UCSD-AML1 (cell line): ENCODE measurements around the gene AGT.

Experiments
- DNase-seq: peaks from one replicate; lab custom pipeline; 2025; ENCODE audit not compliant: unreplicated experiment; lab: John Stamatoyannopoulos, UW

AGT gene

DNA sequence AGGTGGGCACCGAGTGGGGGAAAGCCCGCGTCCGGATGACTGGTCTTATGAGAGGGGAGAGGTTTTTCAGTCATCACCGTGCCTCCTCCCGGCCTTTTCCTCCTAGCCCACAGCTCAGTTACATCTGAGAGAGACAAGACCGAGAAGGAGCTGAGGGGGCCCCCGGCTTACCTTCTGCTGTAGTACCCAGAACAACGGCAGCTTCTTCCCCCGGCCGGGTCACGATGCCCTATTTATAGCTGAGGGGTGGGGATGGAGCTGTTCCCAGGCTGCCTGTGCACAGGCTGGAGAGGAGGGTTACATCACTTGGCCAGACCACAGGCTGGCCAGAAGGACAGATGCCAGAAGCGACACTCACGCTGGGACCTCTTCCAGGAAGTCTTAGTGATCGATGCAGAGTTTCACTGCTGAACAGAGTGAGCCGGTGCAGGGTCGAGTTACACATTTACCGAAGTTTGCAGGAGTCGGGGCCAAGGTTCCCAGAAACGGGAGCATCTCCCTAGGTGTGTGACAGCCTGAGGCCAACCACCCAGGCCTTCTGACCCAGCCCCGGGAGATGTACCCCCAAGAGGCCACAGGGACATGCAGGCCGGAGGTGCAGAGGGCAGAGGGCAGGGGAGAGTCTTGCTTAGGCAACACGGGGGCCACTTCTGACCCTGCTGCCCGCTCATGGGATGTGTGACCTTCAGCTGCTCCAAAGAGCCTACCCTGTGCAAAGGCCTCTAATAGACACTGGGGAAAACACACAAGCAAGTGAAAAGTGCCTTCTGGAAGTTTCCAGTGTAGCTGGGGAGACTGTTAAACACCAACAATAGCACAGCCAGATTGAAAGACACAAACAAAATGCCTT lies at the start of gene AGT:
Gene AGT (minus strand): TSS at position 208 of the 850 bp plus-strand sequence. CDS start 3,299 bp downstream, outside the sequence.
- peak; percentile 43 for DNase-seq

GRCh38 chr1:230761443-230762167 lies 47.7 kb upstream of the AGT start:
- DNase-seq = no peak

DNA sequence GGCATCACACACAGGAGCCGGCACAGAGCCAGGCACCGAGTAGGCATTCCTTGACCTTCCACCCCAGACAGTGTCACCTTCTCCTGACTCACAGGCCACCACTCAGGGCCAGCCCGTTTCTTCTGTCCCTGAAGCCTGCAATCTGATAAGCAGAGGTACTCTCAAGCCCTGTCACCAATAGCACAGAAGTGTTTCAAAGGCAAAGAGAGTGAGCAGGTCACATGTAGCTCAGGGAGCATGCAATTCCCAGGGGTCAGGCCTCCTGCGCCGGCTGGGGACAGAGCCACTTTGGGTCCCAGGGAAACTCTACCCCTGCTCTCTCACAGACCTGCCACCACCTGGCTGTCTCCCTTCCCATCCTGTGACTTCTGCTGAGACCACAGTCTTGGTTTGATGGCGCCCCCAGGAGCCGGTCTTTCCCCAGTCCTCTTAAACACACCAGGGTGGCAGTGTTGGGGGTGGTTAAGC lies 46.5 kb upstream of the AGT start:
- no peak for DNase-seq

DNA sequence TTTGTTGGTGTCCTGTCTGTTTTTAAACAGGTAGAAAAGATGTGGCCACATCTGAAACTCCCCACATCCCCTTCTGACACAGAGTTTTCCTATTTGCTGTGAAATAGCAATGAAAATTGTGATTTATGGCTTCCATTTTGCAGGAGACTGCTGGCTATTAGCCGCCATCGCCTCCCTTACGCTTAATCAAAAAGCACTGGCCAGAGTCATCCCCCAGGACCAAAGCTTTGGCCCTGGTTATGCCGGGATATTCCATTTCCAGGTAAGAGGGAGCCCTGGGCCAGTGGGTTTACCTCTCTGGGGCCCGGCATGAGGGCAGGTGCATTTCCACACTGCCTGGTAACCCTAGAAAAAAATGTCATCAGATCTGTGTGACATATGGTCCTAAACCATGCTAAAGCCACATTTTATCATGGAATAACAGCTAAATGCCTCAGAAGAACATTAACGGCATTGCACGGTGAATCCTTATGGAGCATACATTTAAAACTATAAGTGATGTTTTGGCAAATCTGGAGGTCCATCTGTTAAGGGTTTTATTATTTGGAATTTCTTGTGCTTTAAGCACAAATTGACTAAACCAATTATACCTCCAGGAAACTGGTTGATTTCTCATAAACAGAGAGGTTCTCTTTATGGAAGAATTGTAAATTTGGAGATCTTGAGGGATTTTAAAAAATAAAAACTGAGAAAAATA lies 45.6 kb upstream of the AGT start:
- no peak for DNase-seq

GRCh38 chr1:230758709-230759368 lies 44.9 kb upstream of the AGT start:
- no peak for DNase-seq

GRCh38 chr1:230757856-230758708 lies 44.2 kb upstream of the AGT start:
- no peak for DNase-seq

DNA sequence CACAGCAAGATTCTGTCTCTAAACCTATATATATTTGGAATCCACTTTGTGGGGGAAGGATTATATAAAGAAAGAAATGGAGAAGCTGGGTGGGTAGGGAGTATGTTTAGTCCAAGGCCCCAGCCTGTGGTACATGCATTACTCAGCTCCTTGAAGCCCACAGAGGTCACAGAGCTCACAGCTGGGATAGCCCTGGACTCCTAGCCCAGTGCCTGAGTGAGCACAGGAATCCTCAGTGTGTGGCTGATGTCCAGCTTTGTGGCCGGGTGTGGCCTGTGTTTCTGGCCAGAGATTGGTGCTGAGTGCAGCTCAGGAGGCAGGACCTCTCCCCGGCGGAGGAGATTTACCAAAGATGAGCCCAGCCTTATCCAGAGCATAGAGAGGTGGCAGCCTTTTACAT lies 40.9 kb upstream of the AGT start:
- DNase-seq = no peak

- DNase-seq = no peak
Observed at GRCh38 chr1:230753586-230754251, 39.8 kb upstream of the AGT start.

DNA sequence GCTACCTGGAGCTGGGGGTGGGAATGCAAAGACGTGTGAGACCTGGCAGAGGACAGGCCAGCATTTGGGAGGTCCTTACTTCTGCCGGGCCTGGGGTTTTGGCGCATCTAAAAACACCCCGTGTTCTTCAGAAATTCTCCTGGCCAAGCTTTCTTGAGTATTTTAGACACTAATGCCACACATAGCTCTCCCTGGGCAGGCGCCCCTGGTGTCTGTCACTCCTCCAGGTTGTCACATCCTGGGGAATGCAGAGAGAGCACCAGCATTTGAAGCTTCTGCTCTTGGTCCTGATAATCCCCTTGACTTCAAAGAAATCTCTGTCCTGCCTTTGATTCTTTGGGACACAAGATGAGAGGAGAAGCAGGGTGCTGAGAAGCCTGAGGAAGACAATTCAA lies 39.3 kb upstream of the AGT start:
- no peak for DNase-seq

DNA sequence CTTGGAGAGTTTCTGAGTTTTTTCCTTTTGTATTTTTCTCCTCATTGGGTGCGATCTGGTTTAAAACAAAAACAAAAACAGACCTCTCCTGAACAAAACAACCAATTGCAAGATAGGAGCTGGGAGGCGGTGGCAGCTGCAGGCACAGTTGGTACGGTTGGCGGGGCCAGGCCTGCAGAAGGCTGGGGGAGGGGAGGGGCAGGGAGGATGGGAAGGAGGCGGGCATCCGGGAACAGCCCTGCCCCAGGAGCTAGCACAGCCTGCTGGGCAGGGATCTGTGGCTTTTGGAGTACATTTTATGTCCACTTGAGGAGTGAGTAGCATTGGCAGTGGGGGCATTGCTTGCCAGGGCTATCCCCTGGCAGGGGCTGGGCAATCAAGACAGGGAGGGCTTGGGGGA lies 38.5 kb upstream of the AGT start:
- no peak for DNase-seq

DNA sequence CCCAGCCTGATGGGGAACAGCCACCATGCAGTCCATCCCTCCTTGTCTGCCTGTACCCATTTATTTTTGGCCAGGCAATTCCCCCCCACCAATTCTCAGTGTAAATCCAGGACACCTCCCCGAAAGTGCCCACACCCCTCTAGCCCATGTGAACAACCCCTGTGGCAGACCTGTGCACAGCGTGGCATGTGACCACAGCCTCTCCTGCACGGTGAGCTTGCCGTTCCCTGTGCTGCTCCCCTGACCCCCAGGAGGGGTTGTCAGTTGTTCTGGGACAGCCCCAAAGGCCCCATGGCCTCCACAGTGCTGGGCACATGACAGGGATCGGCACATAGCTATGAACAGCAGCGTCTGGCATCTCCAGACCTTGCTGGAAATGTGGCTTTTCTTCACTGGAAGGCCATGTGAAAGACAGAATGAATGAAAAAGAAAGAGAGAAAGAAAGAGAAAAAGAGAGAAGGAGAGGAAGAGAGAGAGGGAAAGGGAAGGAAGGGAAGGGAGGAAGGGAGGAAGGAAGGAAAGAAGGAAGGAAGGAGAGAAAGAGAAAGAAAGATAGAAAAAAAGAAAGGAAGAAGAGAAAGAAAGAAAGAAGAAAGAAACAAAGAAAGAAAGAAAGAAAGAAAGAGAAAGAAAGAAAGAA lies 37.2 kb upstream of the AGT start:
- DNase-seq = no peak

DNA sequence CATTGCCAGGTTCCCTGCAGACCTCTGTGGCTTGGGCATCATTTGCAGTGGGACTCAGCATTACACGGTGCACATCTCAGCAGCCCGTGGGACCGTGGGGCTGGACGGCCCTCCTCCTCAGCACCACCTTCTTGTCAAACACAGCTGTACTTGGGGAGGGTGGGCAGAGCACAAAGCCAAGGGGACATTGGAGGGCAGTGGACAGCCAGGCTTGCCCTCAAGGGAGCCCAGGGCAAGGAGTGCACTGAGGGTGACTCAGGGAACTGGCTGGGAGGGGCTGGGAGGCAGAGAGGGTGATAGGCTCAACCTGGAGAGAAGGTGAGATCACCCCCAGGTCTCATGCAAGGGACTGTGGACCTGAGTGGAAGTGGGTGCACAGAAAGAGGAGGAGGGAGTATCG lies 36.7 kb upstream of the AGT start:
- no peak for DNase-seq

- DNase-seq = no peak
Observed at GRCh38 chr1:230749635-230750034, 35.7 kb upstream of the AGT start.

DNA sequence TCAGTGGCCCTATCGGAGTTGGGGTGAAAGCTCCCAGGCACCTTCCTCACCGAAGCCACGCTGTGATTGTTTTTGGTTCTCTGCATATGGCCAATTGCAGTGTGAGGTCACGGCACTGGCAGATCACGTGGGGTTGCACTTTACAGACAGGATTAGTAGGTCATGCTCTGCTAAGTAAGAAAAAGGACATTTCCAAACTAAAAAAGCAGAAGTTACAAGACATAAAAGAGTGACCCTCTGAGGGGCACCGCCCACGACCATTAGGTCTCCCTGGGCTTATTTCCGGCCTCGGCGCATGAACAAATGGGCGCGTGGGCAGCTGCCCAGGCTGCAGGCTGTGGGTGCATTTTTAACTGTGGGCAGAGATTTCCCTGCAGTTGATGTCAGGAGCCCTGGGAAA lies 35.2 kb upstream of the AGT start:
- no peak for DNase-seq

- DNase-seq = no peak
Observed at GRCh38 chr1:230747890-230748800, 34.2 kb upstream of the AGT start.

- no peak for DNase-seq
Observed at GRCh38 chr1:230747127-230747730, 33.3 kb upstream of the AGT start, which contains the start of gene CAPN9. TSS of gene CAPN9 (plus strand) at chr1:230747388. CDS start at chr1:230747497, 109 bp downstream.

- DNase-seq = no peak
Observed at GRCh38 chr1:230746617-230747016, 32.7 kb upstream of the AGT start.

DNA sequence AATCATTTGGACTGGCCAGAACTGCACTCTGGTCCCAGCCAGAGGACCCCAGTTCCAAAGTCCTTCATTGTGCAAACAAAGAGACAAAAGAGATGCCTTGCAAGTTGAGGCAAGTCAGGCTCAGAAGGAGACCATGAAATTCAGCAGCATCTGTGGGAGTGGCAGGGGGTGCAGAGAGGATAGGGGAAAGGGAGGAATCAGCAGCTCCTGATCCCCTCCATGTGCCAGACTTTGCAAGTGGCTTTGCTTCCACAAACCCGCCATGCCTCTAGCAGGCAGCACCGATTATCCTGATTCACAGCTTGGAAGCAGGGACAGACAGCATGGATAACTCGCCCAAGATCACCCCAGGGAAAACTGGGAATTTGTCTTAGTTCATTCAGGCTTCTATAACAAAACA lies 31.1 kb upstream of the AGT start:
- no peak for DNase-seq
